ENCODE results near the gene PLA2G12B.

The PLA2G12B gene

DNA sequence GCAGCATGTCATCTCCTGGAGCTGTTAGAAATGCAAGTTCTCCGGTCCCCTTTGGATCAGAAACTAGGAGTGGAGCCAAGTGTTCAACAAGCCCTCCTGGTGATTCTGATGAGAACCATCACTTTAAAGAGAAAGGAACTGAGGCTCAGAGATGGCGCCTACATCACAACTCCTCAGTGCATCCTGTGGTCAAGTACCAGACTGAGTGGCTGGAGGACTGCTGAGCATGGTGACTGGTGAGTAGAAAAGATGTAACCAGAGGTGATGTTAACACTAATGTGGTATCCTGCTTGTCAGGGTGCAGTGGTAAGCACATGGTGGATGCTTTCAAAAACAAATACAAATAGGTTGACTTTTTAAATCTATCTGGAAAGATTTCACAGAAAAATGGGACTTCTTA is 64.5 kb downstream of the PLA2G12B start:
- DNase-seq (ENCODE audit: low spot score) = no peak

DNA sequence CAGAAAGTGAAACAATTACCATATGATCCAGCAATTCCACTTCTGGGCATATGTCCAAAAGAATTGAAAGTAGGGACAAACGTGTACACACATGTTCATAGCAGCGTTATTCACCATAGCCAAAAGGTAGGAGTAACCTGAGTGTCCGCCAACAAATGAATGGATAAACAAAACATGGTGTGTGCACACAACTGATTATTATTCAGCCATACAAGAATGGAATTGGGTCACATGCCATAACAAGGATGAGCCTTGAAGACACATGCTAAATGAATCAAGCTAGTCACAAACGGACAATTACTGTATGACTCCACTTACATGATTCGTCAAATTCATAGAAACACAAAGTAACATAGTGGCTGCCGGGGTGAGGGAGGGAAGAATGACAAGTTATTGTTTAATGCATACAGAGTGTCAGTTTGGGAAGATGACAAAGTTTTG is 65.2 kb downstream of the PLA2G12B start:
- DNase-seq (ENCODE audit: low spot score) = no peak

DNA sequence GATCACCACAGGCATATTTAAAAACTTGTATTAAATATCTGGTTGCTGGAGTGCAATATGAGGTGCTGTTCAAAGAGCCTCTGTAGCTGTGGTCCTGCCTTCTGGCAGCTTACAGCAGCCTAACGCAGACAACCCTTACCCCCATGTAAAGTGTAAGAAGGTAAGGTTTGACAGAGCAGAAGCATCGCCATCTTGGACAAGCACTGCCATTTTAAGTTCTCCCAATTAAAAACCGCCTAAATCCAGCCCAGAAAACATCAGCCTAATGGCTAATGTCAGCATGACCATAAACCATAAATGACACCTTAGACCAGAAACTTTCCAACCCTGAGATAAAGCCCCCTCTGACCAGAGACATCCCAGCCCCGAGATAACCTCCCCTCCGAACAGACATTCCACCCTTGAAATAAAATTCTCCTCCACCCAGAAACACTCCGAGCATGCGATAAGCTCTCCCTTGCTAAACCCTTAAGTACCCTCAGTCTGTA is 66.4 kb downstream of the PLA2G12B start:
- no peak for DNase-seq (ENCODE audit: low spot score)

DNA sequence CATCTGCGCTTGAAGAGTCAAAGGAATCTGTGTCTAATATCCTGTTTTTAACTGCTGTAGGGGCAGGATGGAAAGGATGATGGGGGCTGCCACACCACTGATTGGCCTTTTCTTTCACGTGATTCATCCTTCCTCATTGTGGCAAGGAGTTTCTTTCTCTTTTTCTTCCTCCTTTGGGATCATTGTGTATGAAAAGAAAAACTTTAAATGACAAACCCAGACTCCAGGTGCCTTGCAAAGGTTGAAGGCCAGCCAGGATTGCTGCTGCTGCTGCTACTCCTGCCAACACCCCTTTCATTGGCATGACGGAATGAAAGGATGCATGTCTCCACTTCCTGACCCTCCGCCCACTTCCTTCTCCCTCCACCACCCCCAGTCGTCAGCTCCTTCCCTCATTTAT is 67.6 kb downstream of the PLA2G12B start:
- DNase-seq (ENCODE audit: low spot score) = no peak

DNA sequence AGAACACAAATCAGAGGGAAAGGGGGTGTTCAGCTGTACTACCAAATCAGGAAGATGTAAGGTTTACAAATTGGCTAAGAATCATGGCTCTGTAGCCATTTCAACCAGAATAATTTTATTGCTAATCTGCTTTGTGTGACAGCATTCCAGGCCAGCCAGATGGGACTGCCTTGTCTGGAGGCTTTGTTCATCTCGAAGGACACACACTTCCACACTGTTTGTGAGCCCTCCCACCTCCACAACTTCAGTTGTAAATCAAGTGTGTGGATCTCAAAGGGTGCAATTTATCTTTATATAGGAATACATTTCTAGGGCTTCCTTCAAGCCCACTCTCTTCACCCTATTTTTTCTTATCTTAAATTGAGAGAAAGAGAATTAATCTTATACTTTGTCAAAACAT is 68.0 kb downstream of the PLA2G12B start:
- DNase-seq (ENCODE audit: low spot score) = no peak

DNA sequence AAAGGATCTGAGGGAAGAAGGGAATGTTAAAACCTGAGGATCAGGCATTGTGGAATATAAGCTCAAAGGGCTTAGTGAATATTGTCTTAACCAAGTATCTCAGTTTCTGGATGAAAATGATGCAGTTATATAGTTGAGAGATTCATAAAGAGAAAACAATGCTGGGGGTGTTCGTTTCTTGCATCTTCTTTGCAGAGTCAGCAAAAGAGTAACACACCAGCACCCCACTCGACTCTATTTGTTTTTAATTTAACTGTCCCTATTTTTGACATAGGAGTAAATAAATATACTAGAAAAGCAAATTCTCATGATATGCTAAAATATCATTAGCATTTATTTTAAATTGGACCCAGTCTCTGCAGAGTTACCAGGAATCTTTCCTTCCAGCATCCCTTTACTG is 68.7 kb downstream of the PLA2G12B start:
- DNase-seq (ENCODE audit: low spot score) = no peak
